Lower leg skin (tissue), 3 donors: ENCODE measurements around the gene SERINC2.

Source experiments
- POLR2A ChIP-seq, 2 donors: fragments of 450-650 bp; IDR thresholded peaks; one replicate each; pipeline ENCODE4 v1.6.1; 2016 to 2017; ENCODE audit warnings: antibody characterized with exemption in 2 of 2, mild to moderate bottlenecking in 1 of 2, moderate library complexity in 1 of 2
- TF ChIP-seq, protein P1 (sequence below), 3 donors: fragments of 450-650 bp; IDR thresholded peaks; one replicate each; pipeline ENCODE4 v1.5.1; 2016; ENCODE audit warnings: antibody characterized with exemption in 3 of 3, mild to moderate bottlenecking in 3 of 3, moderate library complexity in 2 of 3

DNA sequence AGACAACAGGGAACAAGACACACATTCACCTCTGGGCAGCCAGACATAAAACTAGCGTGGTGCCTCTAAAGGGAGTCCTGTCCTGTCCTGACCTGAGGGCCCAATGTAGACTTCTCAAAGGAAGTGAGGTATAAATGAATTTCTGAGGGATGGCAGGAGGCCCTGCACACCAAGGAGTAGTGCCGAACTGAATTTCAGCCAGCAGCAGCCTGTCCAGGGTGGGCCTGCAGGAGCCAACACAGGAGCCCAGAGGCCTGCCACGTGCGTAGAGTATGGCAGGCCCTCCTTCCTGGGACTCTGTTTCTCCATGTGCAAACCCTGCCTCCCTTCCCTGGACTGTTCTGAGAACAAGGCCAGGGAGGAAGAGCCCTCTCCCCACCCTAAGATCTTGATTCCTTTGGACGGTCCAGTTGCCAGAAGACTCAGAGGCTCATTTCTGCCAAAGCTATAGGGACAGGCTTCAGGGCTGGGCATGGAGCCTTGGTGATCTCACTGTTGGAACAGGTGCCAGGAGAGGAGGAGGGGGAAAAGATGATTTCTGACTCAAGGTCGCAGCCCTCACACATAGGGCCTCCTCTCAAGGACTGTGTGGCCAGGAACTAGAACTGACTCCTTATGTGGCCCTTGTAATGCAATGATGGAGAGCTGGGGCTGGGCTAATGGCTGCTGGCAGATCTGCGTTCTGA, 38.4 kb upstream of the SERINC2 start:
- TF ChIP-seq, protein P1, sequence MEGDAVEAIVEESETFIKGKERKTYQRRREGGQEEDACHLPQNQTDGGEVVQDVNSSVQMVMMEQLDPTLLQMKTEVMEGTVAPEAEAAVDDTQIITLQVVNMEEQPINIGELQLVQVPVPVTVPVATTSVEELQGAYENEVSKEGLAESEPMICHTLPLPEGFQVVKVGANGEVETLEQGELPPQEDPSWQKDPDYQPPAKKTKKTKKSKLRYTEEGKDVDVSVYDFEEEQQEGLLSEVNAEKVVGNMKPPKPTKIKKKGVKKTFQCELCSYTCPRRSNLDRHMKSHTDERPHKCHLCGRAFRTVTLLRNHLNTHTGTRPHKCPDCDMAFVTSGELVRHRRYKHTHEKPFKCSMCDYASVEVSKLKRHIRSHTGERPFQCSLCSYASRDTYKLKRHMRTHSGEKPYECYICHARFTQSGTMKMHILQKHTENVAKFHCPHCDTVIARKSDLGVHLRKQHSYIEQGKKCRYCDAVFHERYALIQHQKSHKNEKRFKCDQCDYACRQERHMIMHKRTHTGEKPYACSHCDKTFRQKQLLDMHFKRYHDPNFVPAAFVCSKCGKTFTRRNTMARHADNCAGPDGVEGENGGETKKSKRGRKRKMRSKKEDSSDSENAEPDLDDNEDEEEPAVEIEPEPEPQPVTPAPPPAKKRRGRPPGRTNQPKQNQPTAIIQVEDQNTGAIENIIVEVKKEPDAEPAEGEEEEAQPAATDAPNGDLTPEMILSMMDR (IDR thresholded peaks at IDR 0.05), result no peak
- TF ChIP-seq POLR2A (IDR thresholded peaks at IDR 0.05), result no peak
